BE2C (cell line): ENCODE results near the gene EXOC2.

Experiments used
- DNase-seq: peaks from one replicate; pipeline ENCODE4 v3.0.0-alpha.2; 2020
- H3K27me3 ChIP-seq: fragments of 250-450 bp; sonication (Bioruptor Pico); 2 replicates; pipeline ENCODE4 v1.5.1; 2020; ENCODE audit warnings: mild to moderate bottlenecking
- H3K36me3 ChIP-seq: fragments of 250-450 bp; sonication (Bioruptor Pico); 2 replicates; pipeline ENCODE4 v1.5.1; 2020; ENCODE audit warnings: mild to moderate bottlenecking
- H3K4me1 ChIP-seq: fragments of 250-450 bp; sonication (Bioruptor Pico); 2 replicates; pipeline ENCODE4 v1.5.1; 2020
- H3K4me3 ChIP-seq: 2 replicates; pipeline ENCODE4 v1.5.1; 2011; ENCODE audit warnings: low read depth, low read length
- H3K9me3 ChIP-seq: fragments of 250-450 bp; sonication (Bioruptor Pico); 2 replicates; pipeline ENCODE4 v1.5.1; 2020
- CTCF ChIP-seq: IDR thresholded peaks from 2 replicates; pipeline ENCODE4 v1.5.1; 2012; ENCODE audit warnings: mild to moderate bottlenecking, low read depth, low read length

Gene EXOC2

GRCh38 chr6:706146-706545 lies 13.2 kb upstream of the EXOC2 start:
- peaks cover 92% of the 10 kb centered on the region for H3K27me3 ChIP-seq
- no peaks in the 10 kb centered on the region for H3K9me3 ChIP-seq
- no peak for DNase-seq
- TF ChIP-seq CTCF: no peak
- H3K4me1 ChIP-seq: no peaks in the 10 kb centered on the region
- H3K36me3 ChIP-seq: no peaks in the 10 kb centered on the region
- H3K4me3 ChIP-seq: no peak overlapping the region

GRCh38 chr6:705047-705446 lies 12.1 kb upstream of the EXOC2 start:
- Histone ChIP-seq H3K9me3 (no peaks in the 10 kb centered on the region), H3K4me1 (no peaks in the 10 kb centered on the region), H3K27me3 (peaks cover 92% of the 10 kb centered on the region), H3K4me3 (no peak overlapping the region), H3K36me3 (no peaks in the 10 kb centered on the region)
- no peak for DNase-seq
- TF ChIP-seq CTCF: no peak

GRCh38 chr6:704046-704445 lies 11.1 kb upstream of the EXOC2 start:
- DNase-seq: no peak
- no peak for TF ChIP-seq CTCF
- no peaks in the 10 kb centered on the region for H3K4me1 ChIP-seq

GRCh38 chr6:703552-703951 lies 10.6 kb upstream of the EXOC2 start:
- Histone ChIP-seq H3K9me3 (no peaks in the 10 kb centered on the region), H3K27me3 (peaks cover 90% of the 10 kb centered on the region), H3K4me1 (no peaks in the 10 kb centered on the region), H3K4me3 (no peak overlapping the region), H3K36me3 (no peaks in the 10 kb centered on the region)
- no peak for TF ChIP-seq CTCF
- no peak for DNase-seq

More at GRCh38 chr6:704046-704445, 11.1 kb upstream of the EXOC2 start:
- Histone ChIP-seq H3K36me3 (no peaks in the 10 kb centered on the region), H3K9me3 (no peaks in the 10 kb centered on the region), H3K4me3 (no peak overlapping the region), H3K27me3 (peaks cover 92% of the 10 kb centered on the region)

- Histone ChIP-seq H3K4me3 (no peak overlapping the region), H3K4me1 (no peaks in the 10 kb centered on the region), H3K36me3 (no peaks in the 10 kb centered on the region), H3K9me3 (no peaks in the 10 kb centered on the region), H3K27me3 (peaks cover 80% of the 10 kb centered on the region)
- DNase-seq: no peak
- TF ChIP-seq CTCF: peak; percentile 49
Observed at GRCh38 chr6:701700-702479, 9.0 kb upstream of the EXOC2 start.

GRCh38 chr6:701215-701614 lies 8.3 kb upstream of the EXOC2 start:
- H3K27me3 ChIP-seq: peaks cover 76% of the 10 kb centered on the region
- no peak overlapping the region for H3K4me3 ChIP-seq
- no peak for DNase-seq
- H3K4me1 ChIP-seq: no peaks in the 10 kb centered on the region
- no peaks in the 10 kb centered on the region for H3K36me3 ChIP-seq
- TF ChIP-seq CTCF: no peak
- no peaks in the 10 kb centered on the region for H3K9me3 ChIP-seq
